ENCODE results near the gene WDR59.

- TF ChIP-seq POLR2AphosphoS5 (IDR thresholded peaks at IDR 0.05; ENCODE audit: borderline replicate concordance, low read depth, low read length) (no peak), EZH2 (IDR thresholded peaks at IDR 0.05) (no peak)
Observed at GRCh38 chr16:74877706-74878105, 107.2 kb downstream of the WDR59 start.

Measured in SK-N-MC (cell line).